Inflammatory macrophage treated with lipopolysaccharide for 4 hours (primary cell): ENCODE data around the gene FBLN2.
"Not testable (repeated sequence)": the region's sequence is repeated elsewhere in the genome, so short reads cannot be mapped to it uniquely, and the experiment has no call there.

Source experiments
- DNase-seq: peaks from one replicate; pipeline ENCODE4 v3.0.0-alpha.2; 2020

Gene FBLN2

GRCh38 chr3:13548696-13549622 is at the start of gene FBLN2:
FBLN2 (plus strand) TSS chr3:13549125; CDS start chr3:13570356, 21,231 bp downstream.
- DNase-seq = no peak

GRCh38 chr3:13499246-13499645 is 49.7 kb upstream of the FBLN2 start:
- not testable (repeated sequence) for DNase-seq

GRCh38 chr3:13500133-13500885 is 48.6 kb upstream of the FBLN2 start:
- no peak for DNase-seq

- no peak for DNase-seq
Observed at GRCh38 chr3:13501056-13501455, 47.9 kb upstream of the FBLN2 start.

- DNase-seq = no peak
Observed at GRCh38 chr3:13501521-13501920, 47.4 kb upstream of the FBLN2 start.

- no peak for DNase-seq
Observed at GRCh38 chr3:13501958-13502790, 46.8 kb upstream of the FBLN2 start.

- DNase-seq = no peak
Observed at GRCh38 chr3:13502791-13503060, 46.2 kb upstream of the FBLN2 start.

GRCh38 chr3:13504161-13504831 is 44.6 kb upstream of the FBLN2 start:
- DNase-seq = no peak

- no peak for DNase-seq
Observed at GRCh38 chr3:13505147-13506130, 43.5 kb upstream of the FBLN2 start.

GRCh38 chr3:13506239-13506638 is 42.7 kb upstream of the FBLN2 start:
- DNase-seq = no peak

- DNase-seq = no peak
Observed at GRCh38 chr3:13506680-13507079, 42.2 kb upstream of the FBLN2 start.

GRCh38 chr3:13507247-13507569 is 41.7 kb upstream of the FBLN2 start:
- DNase-seq = no peak

GRCh38 chr3:13507570-13508339 is 41.2 kb upstream of the FBLN2 start:
- DNase-seq = no peak

GRCh38 chr3:13508496-13508895 is 40.4 kb upstream of the FBLN2 start:
- DNase-seq = no peak

- no peak for DNase-seq
Observed at GRCh38 chr3:13509059-13509815, 39.7 kb upstream of the FBLN2 start.

- DNase-seq = no peak
Observed at GRCh38 chr3:13509816-13510192, 39.1 kb upstream of the FBLN2 start.

- DNase-seq = no peak
Observed at GRCh38 chr3:13512451-13512850, 36.5 kb upstream of the FBLN2 start.

- no peak for DNase-seq
Observed at GRCh38 chr3:13513051-13513912, 35.6 kb upstream of the FBLN2 start.

- DNase-seq = no peak
Observed at GRCh38 chr3:13513913-13514517, 34.9 kb upstream of the FBLN2 start.
